Activated CD4-positive, alpha-beta T cell treated with anti-CD3 and anti-CD28 coated beads, Interleukin-2, amount 10 ng/mL, durations not matched to agents 7 days and 5 days (primary cell): ENCODE results near the gene ZNF813. TPM values are rescaled to one million over a fixed set of nuclear protein-coding genes. Genes with fewer than 3 reads are reported as not detected.

Source experiments
- CTCF ChIA-PET: fragments of 350-600 bp; sonication (Branson Sonifier 250); formaldehyde crosslinking; loops from one replicate; lab custom pipeline; 2021; ENCODE audit warnings: antibody characterized with exemption; lab: Charles Lee
- POLR2A ChIA-PET: fragments of 350-600 bp; sonication (Branson Sonifier 250); formaldehyde crosslinking; loops from one replicate; lab custom pipeline; 2021; ENCODE audit warnings: antibody characterized with exemption; lab: Charles Lee
- DNase-seq: peaks from one replicate; pipeline ENCODE4 v3.0.0-alpha.2; 2020
- H3K27ac Mint-ChIP-seq: one replicate; pipeline ENCODE4 v1.8.0; 2021; ENCODE audit warnings: mild to moderate bottlenecking, moderate library complexity, mixed read lengths
- H3K27me3 Mint-ChIP-seq: one replicate; pipeline ENCODE4 v1.8.0; 2021; ENCODE audit warnings: mixed read lengths
- H3K36me3 Mint-ChIP-seq: one replicate; pipeline ENCODE4 v1.8.0; 2021; ENCODE audit warnings: low read depth, mixed read lengths
- H3K4me1 Mint-ChIP-seq: one replicate; pipeline ENCODE4 v1.8.0; 2021; ENCODE audit warnings: mixed read lengths
- H3K4me3 Mint-ChIP-seq: one replicate; pipeline ENCODE4 v1.8.0; 2021; ENCODE audit warnings: mild to moderate bottlenecking, moderate library complexity, mixed read lengths
- H3K9me3 Mint-ChIP-seq: one replicate; pipeline ENCODE4 v1.8.0; 2021; ENCODE audit warnings: mixed read lengths
- total RNA-seq, 2 experiments: library from RNA; stranded (reverse); gene quantifications; one replicate each; pipeline ENCODE4 v1.2.3, GENCODE V29; 2021

ZNF813 gene
- total RNA-seq, 2 experiments from 2014 or later: 4.6 to 6.8 TPM

GRCh38 chr19:53537121-53537520, 69.6 kb downstream of the ZNF813 start:
- ChIA-PET CTCF (interaction anchor here (1.3 kb wide), 1 partner anchor 26 kb away, joined by 3 read pairs; no protein-coding TSS in a partner anchor), POLR2A (no interaction called here)
- DNase-seq: no peak
- Mint-ChIP-seq H3K27ac (peak overlapping the region; percentile 95), H3K4me1 (peaks cover 17% of the 10 kb centered on the region), H3K4me3 (peak overlapping the region; percentile 86), H3K9me3 (peaks cover 5% of the 10 kb centered on the region), H3K36me3 (peaks cover 30% of the 10 kb centered on the region), H3K27me3 (no peaks in the 10 kb centered on the region)

GRCh38 chr19:53537521-53538377, 70.2 kb downstream of the ZNF813 start, which contains the start of gene ZNF331:
Gene ZNF331, plus strand, starts transcription at chr19:53538145. Its CDS starts 31,232 bp downstream, at chr19:53569377.
- Mint-ChIP-seq H3K4me3 (peak within 1 kb of the TSS; percentile 86), H3K9me3 (peaks cover 5% of the 10 kb centered on the region), H3K27me3 (no peaks in the 10 kb centered on the region), H3K27ac (peak within 1 kb of the TSS; percentile 95), H3K4me1 (peaks cover 17% of the 10 kb centered on the region), H3K36me3 (peaks cover 36% of the 10 kb centered on the region)
- POLR2A ChIA-PET: no interaction called here
- CTCF ChIA-PET: no interaction called here
- DNase-seq: peak; percentile 82

GRCh38 chr19:53538378-53539109, 71.0 kb downstream of the ZNF813 start:
- H3K27me3 Mint-ChIP-seq: no peaks in the 10 kb centered on the region
- peak overlapping the region; percentile 95 for H3K27ac Mint-ChIP-seq
- POLR2A ChIA-PET: no interaction called here
- CTCF ChIA-PET: no interaction called here
- peaks cover 5% of the 10 kb centered on the region for H3K9me3 Mint-ChIP-seq
- H3K36me3 Mint-ChIP-seq: peaks cover 36% of the 10 kb centered on the region
- H3K4me3 Mint-ChIP-seq: peak overlapping the region; percentile 86
- H3K4me1 Mint-ChIP-seq: peaks cover 17% of the 10 kb centered on the region
- no peak for DNase-seq

- CTCF ChIA-PET: no interaction called here
- Mint-ChIP-seq H3K9me3 (peaks cover 3% of the 10 kb centered on the region), H3K36me3 (peaks cover 39% of the 10 kb centered on the region), H3K27ac (no peak overlapping the region), H3K27me3 (no peaks in the 10 kb centered on the region), H3K4me3 (no peak overlapping the region), H3K4me1 (peaks cover 17% of the 10 kb centered on the region)
- DNase-seq: no peak
- POLR2A ChIA-PET: no interaction called here
Observed at GRCh38 chr19:53540091-53540490, 72.6 kb downstream of the ZNF813 start.

- Mint-ChIP-seq H3K4me3 (no peak overlapping the region), H3K27ac (no peak overlapping the region), H3K4me1 (peaks cover 10% of the 10 kb centered on the region), H3K36me3 (peaks cover 41% of the 10 kb centered on the region), H3K9me3 (peaks cover 3% of the 10 kb centered on the region), H3K27me3 (no peaks in the 10 kb centered on the region)
- ChIA-PET CTCF (no interaction called here), POLR2A (no interaction called here)
- no peak for DNase-seq
Observed at GRCh38 chr19:53541971-53542370, 74.4 kb downstream of the ZNF813 start.

- POLR2A ChIA-PET: no interaction called here
- DNase-seq: no peak
Observed at GRCh38 chr19:53545271-53546065, 77.9 kb downstream of the ZNF813 start.

More at GRCh38 chr19:53545271-53546065, 77.9 kb downstream of the ZNF813 start:
- CTCF ChIA-PET: no interaction called here
- Mint-ChIP-seq H3K27me3 (no peaks in the 10 kb centered on the region), H3K27ac (no peak overlapping the region), H3K4me3 (no peak overlapping the region), H3K36me3 (peaks cover 39% of the 10 kb centered on the region), H3K4me1 (no peaks in the 10 kb centered on the region), H3K9me3 (peaks cover 8% of the 10 kb centered on the region)

Other genes with a start within 250 kb of the ZNF813 start
- 1 to 10 TPM; 8.6 to 8.8 TPM for gene ZNF677, start 212.9 kb upstream of the ZNF813 start, total RNA-seq
- gene VN1R2, start 209.4 kb upstream of the ZNF813 start, total RNA-seq: not detected
- not detected for gene VN1R4, start 200.0 kb upstream of the ZNF813 start, total RNA-seq
- 10 to 100 TPM in 1 of 2 experiments, 1 to 10 TPM in 1; 9.9 to 10.5 TPM for gene ZNF845, start 134.0 kb upstream of the ZNF813 start, total RNA-seq
- gene ZNF525, start 102.0 kb upstream of the ZNF813 start, total RNA-seq: 10 to 100 TPM; 14.5 to 20.7 TPM
- 10 to 100 TPM; 13.8 to 14.0 TPM for gene ZNF765, start 72.6 kb upstream of the ZNF813 start, total RNA-seq
- gene ZNF761, start 35.7 kb upstream of the ZNF813 start, total RNA-seq: 10 to 100 TPM; 11.2 to 11.3 TPM
- gene ZNF331, start 70.4 kb downstream of the ZNF813 start, total RNA-seq: 10 to 100 TPM; 19.5 to 20.2 TPM
- gene DPRX, start 164.3 kb downstream of the ZNF813 start, total RNA-seq: not detected